Measurements from ENCODE around the gene DLGAP5.

Gene DLGAP5

DNA sequence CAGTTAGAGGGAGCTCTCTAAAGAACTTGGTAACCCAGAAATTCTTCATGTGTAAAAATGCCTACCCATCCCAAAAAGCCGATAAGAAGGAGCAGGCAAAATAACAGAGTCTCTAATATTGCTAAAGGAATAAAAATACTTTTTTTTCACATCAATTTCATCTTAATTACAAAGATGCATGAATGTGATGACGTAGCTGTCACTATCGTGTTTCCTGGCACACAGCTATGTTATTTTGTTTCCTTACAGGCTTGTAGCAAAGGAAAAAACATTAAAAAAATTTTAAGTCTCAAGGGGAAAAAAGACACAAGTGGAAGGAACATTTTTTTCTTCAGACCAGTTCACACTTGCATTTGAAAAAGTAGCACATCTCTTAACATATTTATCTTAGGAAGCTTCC lies 72.6 kb downstream of the DLGAP5 start:
- no peak overlapping the region for H3K27ac ChIP-seq (ENCODE audit: low read depth, low read length)
- H3K9ac ChIP-seq (ENCODE audit: low read length), result no peak overlapping the region
- no peaks in the 10 kb centered on the region for H3K27me3 ChIP-seq (ENCODE audit: control insufficient read depth in 1 of 2, insufficient read depth in 2 of 2, low read length in 2 of 2)
- no peaks in the 10 kb centered on the region for H3K9me3 ChIP-seq (ENCODE audit: low read length)
- no peaks in the 10 kb centered on the region for H3K36me3 ChIP-seq (ENCODE audit: insufficient read depth, low read length)
- peaks cover 9% of the 10 kb centered on the region for H3K4me1 ChIP-seq (ENCODE audit: insufficient read depth, low read length)
- H3K4me3 ChIP-seq (ENCODE audit: low read depth in 1 of 2, low read length in 2 of 2), result no peak overlapping the region

DNA sequence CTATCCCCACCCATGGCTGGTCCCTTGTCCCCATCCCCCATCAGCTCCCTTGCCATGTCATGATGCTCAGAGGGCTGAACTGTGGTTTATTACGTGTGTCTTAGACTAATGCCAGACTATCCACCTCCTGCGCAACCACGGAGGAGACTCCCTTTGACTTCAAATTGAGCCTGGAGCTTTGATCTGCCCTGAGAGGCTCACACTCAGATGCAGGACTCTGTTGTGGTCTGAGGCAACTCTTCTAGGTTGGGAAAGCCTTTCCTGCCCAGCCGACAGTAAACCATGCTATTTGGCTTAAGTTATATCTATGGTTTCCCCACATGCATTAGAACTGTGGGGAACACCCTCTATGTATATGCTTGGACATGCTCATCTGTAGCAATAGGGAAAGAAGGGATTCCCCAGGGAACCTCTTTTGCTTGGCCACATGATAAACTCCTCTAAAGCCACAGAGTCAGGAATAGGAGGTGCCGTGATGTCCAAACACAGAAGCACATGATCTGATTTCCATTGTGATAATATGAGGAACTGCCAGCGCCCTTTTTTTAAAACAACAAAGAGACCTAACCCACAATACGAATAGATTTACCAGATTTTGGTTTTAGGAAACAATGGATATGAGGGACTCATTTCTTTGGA lies 73.5 kb downstream of the DLGAP5 start:
- H3K9ac ChIP-seq (ENCODE audit: low read length), result no peak overlapping the region
- peaks cover 9% of the 10 kb centered on the region for H3K4me1 ChIP-seq (ENCODE audit: insufficient read depth, low read length)
- H3K4me3 ChIP-seq (ENCODE audit: low read depth in 1 of 2, low read length in 2 of 2), result no peak overlapping the region
- H3K27me3 ChIP-seq (ENCODE audit: control insufficient read depth in 1 of 2, insufficient read depth in 2 of 2, low read length in 2 of 2), result no peaks in the 10 kb centered on the region
- no peaks in the 10 kb centered on the region for H3K36me3 ChIP-seq (ENCODE audit: insufficient read depth, low read length)
- no peak overlapping the region for H3K27ac ChIP-seq (ENCODE audit: low read depth, low read length)
- no peaks in the 10 kb centered on the region for H3K9me3 ChIP-seq (ENCODE audit: low read length)

DNA sequence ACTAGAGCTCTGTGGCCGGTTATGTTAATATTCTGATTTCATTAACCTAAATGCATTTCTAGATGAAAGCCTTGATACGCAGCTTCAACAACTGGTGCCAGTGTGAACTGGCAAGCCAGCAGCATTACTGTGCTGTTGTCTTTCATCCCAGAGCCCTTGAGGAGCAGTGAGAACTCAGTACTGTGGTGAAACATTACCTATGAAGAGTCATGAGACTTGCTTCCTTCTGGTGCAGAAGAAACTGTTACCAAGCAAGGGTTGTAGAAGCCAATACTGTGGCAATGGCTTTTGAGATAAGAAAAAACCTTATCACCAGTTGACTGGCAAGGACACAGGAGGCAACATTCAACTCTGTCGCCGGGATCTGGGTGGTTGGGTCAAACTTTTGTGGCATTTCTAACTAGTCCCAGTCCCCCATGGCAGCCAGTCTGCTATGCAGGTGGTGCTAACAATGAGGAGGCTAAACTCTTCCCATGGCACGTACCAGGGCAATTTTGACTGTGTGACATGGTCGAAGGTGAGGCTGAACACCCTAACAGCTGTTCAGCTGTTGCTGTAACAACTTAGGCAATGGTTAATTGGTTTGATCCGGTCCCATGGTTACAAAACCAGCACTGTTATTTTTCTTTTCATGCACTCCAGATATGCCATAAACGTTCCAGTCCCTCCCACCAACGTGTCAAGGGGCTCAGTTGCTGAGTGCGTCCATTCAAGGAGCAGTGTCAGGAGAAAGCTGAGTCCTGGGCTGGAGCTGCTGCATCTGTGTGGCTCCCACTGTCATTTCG lies 74.9 kb downstream of the DLGAP5 start:
- H3K4me1 ChIP-seq (ENCODE audit: insufficient read depth, low read length), result no peaks in the 10 kb centered on the region
- no peaks in the 10 kb centered on the region for H3K27me3 ChIP-seq (ENCODE audit: control insufficient read depth in 1 of 2, insufficient read depth in 2 of 2, low read length in 2 of 2)
- H3K9ac ChIP-seq (ENCODE audit: low read length), result no peak overlapping the region
- H3K4me3 ChIP-seq (ENCODE audit: low read depth in 1 of 2, low read length in 2 of 2), result no peak overlapping the region
- H3K27ac ChIP-seq (ENCODE audit: low read depth, low read length), result no peak overlapping the region
- no peaks in the 10 kb centered on the region for H3K9me3 ChIP-seq (ENCODE audit: low read length)
- H3K36me3 ChIP-seq (ENCODE audit: insufficient read depth, low read length), result no peaks in the 10 kb centered on the region

DNA sequence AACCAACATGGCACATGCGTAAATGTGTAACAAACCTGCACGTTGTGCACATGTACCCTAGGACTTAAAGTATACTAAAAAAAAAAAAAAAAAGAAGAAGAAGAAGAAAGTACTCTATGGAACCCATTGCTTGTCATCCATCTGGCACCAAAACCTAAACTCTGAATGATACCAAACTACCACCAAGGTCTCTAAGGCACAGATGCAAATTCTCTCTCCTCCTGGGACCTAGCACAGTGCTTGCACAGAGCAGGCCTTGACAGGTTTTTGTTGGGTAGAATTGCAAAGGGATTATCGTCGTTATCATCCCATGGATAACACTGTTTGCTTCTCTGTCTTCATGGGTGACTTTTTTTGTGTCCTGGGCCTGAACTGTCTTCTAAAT lies 75.5 kb downstream of the DLGAP5 start:
- Histone ChIP-seq H3K4me1 (ENCODE audit: insufficient read depth, low read length) (no peaks in the 10 kb centered on the region), H3K9me3 (ENCODE audit: low read length) (no peaks in the 10 kb centered on the region), H3K27me3 (ENCODE audit: control insufficient read depth in 1 of 2, insufficient read depth in 2 of 2, low read length in 2 of 2) (no peaks in the 10 kb centered on the region), H3K36me3 (ENCODE audit: insufficient read depth, low read length) (no peaks in the 10 kb centered on the region), H3K9ac (ENCODE audit: low read length) (no peak overlapping the region), H3K27ac (ENCODE audit: low read depth, low read length) (no peak overlapping the region), H3K4me3 (ENCODE audit: low read depth in 1 of 2, low read length in 2 of 2) (no peak overlapping the region)

DNA sequence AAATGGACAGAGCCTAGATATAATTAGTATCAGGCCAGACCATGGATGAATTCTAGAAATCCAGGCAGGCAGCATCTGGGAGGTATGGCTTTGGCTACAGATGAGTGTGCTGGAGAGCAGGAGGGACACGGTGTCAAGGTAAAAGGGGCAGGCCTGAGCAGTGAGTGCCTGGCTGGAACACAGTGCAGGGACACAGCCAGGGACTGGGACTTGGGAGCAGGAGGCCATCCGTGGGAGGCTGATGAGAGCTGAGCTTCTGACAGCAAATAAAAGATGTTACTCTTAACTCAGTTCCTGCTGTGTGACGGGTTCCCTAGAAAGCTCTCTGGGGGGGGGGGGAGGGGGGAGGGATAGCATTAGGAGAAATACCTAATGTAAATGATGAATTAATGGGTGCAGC lies 75.9 kb downstream of the DLGAP5 start:
- Histone ChIP-seq H3K9me3 (ENCODE audit: low read length) (no peaks in the 10 kb centered on the region), H3K27ac (ENCODE audit: low read depth, low read length) (no peak overlapping the region), H3K4me3 (ENCODE audit: low read depth in 1 of 2, low read length in 2 of 2) (no peak overlapping the region), H3K27me3 (ENCODE audit: control insufficient read depth in 1 of 2, insufficient read depth in 2 of 2, low read length in 2 of 2) (no peaks in the 10 kb centered on the region), H3K36me3 (ENCODE audit: insufficient read depth, low read length) (no peaks in the 10 kb centered on the region), H3K9ac (ENCODE audit: low read length) (no peak overlapping the region), H3K4me1 (ENCODE audit: insufficient read depth, low read length) (no peaks in the 10 kb centered on the region)

DNA sequence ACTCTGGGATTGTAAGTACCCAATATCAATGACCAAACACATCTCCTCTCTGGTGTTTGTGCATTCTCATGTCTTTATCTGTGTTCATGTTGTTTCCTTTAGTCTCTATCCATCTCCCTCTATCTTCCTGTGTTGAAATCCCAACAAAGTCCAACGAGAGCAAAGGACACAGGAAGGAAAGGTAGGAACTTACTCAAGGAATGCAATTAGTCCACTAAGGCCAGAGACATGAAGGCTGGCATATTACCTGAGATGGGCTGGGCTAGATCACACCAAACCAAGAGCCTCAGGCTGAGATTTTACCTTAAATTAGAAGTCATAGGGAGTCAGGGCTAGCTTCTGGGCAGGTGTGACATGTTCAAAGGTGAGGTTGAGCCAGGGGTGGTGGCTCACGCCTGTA lies 76.7 kb downstream of the DLGAP5 start:
- H3K27ac ChIP-seq (ENCODE audit: low read depth, low read length), result no peak overlapping the region
- no peaks in the 10 kb centered on the region for H3K9me3 ChIP-seq (ENCODE audit: low read length)
- no peaks in the 10 kb centered on the region for H3K36me3 ChIP-seq (ENCODE audit: insufficient read depth, low read length)
- no peak overlapping the region for H3K9ac ChIP-seq (ENCODE audit: low read length)
- no peaks in the 10 kb centered on the region for H3K27me3 ChIP-seq (ENCODE audit: control insufficient read depth in 1 of 2, insufficient read depth in 2 of 2, low read length in 2 of 2)
- no peaks in the 10 kb centered on the region for H3K4me1 ChIP-seq (ENCODE audit: insufficient read depth, low read length)
- no peak overlapping the region for H3K4me3 ChIP-seq (ENCODE audit: low read depth in 1 of 2, low read length in 2 of 2)

DNA sequence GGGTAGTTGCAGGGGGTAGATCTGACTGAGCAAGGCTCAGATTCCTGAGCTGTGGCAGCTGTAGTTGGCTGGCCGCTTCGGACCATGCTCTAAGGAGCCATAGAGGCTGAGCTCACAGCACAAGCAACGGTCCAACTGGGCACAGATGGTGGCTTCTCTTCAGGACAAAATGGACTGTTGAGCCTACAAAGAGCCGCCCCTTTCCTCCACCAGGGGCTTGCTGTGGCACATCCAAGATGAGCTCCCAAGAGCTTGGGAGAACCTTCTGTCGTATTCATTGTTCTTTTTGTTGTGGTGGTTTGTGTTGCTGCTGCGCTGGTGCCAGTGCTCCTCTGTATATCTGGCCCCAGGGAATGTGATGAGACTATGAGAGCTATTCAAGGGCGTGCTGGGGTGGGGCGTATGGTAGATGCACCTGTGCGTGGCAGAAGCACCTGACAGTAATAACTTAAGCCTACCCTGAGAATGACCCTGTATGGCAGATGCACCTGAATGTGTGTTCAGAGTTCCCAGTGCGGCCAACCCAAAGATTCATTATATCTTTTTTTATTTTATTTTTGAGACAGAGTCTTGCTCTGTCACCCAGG lies 80.2 kb downstream of the DLGAP5 start:
- Histone ChIP-seq H3K36me3 (ENCODE audit: insufficient read depth, low read length) (no peaks in the 10 kb centered on the region), H3K9me3 (ENCODE audit: low read length) (no peaks in the 10 kb centered on the region), H3K9ac (ENCODE audit: low read length) (no peak overlapping the region), H3K4me3 (ENCODE audit: low read depth in 1 of 2, low read length in 2 of 2) (no peak overlapping the region), H3K4me1 (ENCODE audit: insufficient read depth, low read length) (peaks cover 13% of the 10 kb centered on the region), H3K27ac (ENCODE audit: low read depth, low read length) (no peak overlapping the region), H3K27me3 (ENCODE audit: control insufficient read depth in 1 of 2, insufficient read depth in 2 of 2, low read length in 2 of 2) (no peaks in the 10 kb centered on the region)

DNA sequence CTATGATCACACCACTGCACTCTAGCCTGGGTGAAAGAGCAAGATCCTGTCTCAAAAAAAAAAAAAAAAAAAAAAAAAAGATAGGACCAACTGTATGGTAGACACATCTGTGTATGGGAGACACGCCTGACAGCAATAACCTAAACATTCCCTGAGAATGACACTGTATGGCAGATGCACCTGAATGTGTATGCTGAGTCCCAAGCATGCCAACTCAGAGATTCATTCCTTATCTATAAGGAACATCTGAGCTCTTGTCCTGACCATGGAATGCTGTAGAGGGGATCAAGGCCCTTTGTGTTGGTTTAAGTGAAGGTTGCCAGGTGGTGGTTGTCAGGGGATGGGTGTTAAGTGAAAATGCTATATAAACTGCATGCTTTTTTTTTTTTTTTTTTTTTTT lies 81.5 kb downstream of the DLGAP5 start:
- H3K9ac ChIP-seq (ENCODE audit: low read length), result no peak overlapping the region
- H3K27me3 ChIP-seq (ENCODE audit: control insufficient read depth in 1 of 2, insufficient read depth in 2 of 2, low read length in 2 of 2), result no peaks in the 10 kb centered on the region
- H3K27ac ChIP-seq (ENCODE audit: low read depth, low read length), result no peak overlapping the region
- no peak overlapping the region for H3K4me3 ChIP-seq (ENCODE audit: low read depth in 1 of 2, low read length in 2 of 2)
- H3K4me1 ChIP-seq (ENCODE audit: insufficient read depth, low read length), result peaks cover 19% of the 10 kb centered on the region
- no peaks in the 10 kb centered on the region for H3K9me3 ChIP-seq (ENCODE audit: low read length)
- H3K36me3 ChIP-seq (ENCODE audit: insufficient read depth, low read length), result no peaks in the 10 kb centered on the region

DNA sequence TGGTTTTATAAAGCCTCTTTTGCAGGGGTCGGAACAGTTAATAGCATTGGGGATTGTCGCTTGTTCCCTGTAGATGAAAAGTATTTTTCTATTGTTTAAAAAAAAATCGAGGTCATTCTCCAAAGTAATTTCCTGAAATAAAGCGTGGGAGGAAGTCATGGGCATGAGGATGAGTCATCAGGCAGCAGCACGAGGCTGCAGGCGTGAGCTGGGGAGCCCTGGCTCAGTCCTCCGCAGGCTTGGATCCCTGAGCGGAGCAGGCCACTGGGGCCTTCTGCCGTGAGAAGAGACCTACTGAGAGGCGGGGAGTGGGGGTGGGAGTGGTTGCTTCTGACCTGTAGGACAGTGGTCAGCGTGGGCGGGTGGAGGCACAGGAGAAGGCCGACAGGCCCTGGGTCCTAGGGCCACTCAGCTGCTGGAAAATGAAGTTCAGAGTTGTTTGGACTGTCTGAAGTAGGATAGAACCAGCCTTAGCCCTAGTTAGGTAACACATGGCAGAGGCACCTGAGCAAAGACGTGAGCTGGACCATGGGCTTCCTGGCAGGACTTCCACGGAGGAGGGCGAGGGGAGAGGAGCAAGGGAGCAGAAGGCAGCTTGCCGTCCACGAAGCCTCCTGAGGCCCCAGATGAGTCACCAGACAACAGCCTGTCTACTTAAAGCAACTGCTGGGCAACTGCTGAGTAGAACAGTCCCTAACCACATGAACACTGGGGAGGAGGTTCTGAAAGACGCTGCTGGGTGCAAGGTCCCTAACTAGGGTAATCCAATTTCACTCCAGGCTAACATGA lies 83.4 kb downstream of the DLGAP5 start:
- H3K27me3 ChIP-seq (ENCODE audit: control insufficient read depth in 1 of 2, insufficient read depth in 2 of 2, low read length in 2 of 2), result no peaks in the 10 kb centered on the region
- peaks cover 36% of the 10 kb centered on the region for H3K4me1 ChIP-seq (ENCODE audit: insufficient read depth, low read length)
- H3K36me3 ChIP-seq (ENCODE audit: insufficient read depth, low read length), result no peaks in the 10 kb centered on the region
- no peak overlapping the region for H3K9ac ChIP-seq (ENCODE audit: low read length)
- H3K4me3 ChIP-seq (ENCODE audit: low read depth in 1 of 2, low read length in 2 of 2), result no peak overlapping the region
- H3K9me3 ChIP-seq (ENCODE audit: low read length), result no peaks in the 10 kb centered on the region
- H3K27ac ChIP-seq (ENCODE audit: low read depth, low read length), result peak overlapping the region; percentile 59

DNA sequence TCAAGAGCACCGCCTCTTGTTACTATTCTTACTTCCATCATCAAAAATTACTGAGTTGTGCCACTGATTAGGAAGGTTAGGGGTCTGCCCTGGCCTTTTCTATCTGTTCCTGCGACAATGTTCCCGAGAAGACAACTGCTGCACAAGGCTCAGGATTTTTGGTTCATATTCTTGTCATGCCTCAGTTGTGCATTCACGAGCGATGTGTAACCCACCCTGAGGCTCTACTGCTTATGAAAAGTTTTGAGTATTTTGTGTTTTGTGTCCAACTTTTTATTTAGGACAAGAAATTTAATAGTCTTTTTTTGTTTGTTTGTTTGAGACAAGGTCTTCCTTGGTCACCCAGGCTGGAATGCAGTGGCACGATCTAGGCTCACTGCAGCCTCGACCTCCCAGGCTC lies 85.4 kb downstream of the DLGAP5 start:
- no peaks in the 10 kb centered on the region for H3K36me3 ChIP-seq (ENCODE audit: insufficient read depth, low read length)
- H3K4me3 ChIP-seq (ENCODE audit: low read depth in 1 of 2, low read length in 2 of 2), result no peak overlapping the region
- peaks cover 49% of the 10 kb centered on the region for H3K4me1 ChIP-seq (ENCODE audit: insufficient read depth, low read length)
- no peak overlapping the region for H3K9ac ChIP-seq (ENCODE audit: low read length)
- no peak overlapping the region for H3K27ac ChIP-seq (ENCODE audit: low read depth, low read length)
- H3K9me3 ChIP-seq (ENCODE audit: low read length), result no peaks in the 10 kb centered on the region
- H3K27me3 ChIP-seq (ENCODE audit: control insufficient read depth in 1 of 2, insufficient read depth in 2 of 2, low read length in 2 of 2), result no peaks in the 10 kb centered on the region

Data from muscle layer of colon (tissue), 2 donors.